ENCODE results near the gene TSPAN14.
A peak's percentile ranks its signal among the peaks of the same experiment; 100 is the strongest.

The TSPAN14 gene

DNA sequence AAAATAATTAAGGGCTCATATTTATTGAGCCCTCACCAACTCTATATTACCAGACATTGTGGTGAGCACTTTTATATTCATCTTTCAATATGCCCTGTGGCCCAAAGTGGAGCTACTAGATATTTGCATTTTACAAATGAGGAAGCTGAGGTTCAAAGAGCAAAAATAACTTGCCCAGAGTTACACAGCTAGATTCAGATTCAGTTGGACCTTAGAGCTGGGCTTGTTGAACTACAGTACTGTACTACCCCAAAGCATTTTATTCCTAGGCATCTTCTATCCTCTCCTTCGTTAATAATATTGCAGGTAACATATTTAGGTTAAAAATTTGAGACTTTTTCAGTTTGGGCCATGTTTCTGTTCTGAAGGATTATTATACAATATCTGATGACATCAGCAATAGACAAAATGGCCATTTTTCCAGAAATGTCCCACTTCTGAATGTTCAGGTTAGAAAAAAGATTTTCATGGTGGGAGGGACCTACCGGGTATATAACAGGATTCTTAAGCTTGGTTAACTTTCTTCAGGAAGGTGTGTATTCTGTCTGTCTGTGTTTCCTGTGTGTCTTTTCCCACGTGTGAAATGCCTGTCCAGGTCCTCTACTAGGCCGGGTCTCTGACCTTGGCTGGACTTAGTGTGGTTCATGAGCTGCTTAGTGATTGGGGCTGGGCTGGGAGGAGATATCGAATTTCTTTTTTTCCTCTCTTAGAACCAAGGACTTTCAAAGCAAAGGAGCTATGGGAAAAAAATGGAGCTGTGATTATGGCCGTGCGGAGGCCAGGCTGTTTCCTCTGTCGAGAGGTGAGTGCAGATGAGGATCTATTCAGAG, 32.2 kb upstream of the TSPAN14 start:
- no peak for DNase-seq (ENCODE audit: low read depth in 1 of 2, low spot score in 1 of 2)

DNA sequence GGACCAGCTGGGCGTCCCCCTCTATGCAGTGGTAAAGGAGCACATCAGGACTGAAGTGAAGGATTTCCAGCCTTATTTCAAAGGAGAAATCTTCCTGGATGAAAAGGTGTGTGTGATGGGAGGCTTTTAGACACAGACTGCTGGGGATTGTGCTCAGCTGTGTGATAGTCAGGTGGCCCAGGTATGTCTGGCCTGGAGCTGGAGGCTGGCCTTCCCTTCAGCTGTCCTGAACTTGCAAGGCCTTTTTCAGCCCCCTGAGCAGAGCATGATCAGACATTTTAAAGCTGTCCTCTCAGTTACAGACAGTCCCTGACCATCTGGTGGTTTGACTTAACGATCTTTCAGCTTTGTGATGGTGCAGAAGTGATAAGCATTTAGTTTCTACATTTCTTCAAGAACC, 28.2 kb upstream of the TSPAN14 start:
- DNase-seq (ENCODE audit: low read depth in 1 of 2, low spot score in 1 of 2), result no peak

DNA sequence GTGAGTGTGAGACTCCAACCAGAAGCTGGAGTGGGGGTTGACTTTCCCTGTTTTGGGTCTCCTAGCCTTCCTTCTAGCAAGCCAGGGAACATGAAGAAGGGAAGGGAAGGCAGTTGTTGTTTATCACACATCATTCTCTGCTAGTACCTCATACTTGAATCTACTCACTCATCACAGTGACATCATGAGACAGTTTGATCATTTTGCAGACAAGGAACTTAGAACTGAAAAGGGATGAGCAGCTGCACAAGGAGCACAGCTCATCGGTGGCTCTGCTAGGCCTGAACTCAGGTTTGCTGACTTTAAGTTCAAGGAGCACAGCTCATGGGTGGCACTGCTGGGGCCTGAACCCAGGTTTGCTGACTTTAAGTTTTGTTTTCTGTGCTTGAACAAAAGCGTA, 26.6 kb upstream of the TSPAN14 start:
- no peak for DNase-seq (ENCODE audit: low read depth in 1 of 2, low spot score in 1 of 2)

DNA sequence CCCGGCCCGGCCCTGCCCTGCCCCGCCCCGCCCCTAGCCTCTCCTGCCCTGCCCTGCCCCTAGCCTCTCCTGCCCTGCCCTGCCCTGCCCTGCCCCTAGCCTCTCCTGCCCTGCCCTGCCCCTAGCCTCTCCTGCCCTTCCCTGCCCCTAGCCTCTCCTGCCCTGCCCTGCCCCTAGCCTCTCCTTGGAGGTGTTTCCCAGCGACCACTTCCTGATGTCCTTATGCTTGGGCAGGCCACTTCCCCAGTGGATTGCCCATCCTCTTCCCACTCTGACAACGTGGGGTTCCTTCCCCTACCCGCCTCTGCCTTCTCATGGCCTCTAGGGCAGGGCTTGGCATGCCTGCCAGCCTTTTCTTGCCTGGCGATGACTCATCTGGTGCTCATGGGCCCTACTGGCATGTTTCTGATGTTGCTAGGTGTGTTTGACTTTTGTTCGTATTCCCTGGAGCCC, 24.6 kb upstream of the TSPAN14 start:
- DNase-seq (ENCODE audit: low read depth in 1 of 2, low spot score in 1 of 2), result no peak

- DNase-seq (ENCODE audit: low read depth in 1 of 2, low spot score in 1 of 2), result no peak
Measured at GRCh38 chr10:80433134-80433533, 21.0 kb upstream of the TSPAN14 start.

DNA sequence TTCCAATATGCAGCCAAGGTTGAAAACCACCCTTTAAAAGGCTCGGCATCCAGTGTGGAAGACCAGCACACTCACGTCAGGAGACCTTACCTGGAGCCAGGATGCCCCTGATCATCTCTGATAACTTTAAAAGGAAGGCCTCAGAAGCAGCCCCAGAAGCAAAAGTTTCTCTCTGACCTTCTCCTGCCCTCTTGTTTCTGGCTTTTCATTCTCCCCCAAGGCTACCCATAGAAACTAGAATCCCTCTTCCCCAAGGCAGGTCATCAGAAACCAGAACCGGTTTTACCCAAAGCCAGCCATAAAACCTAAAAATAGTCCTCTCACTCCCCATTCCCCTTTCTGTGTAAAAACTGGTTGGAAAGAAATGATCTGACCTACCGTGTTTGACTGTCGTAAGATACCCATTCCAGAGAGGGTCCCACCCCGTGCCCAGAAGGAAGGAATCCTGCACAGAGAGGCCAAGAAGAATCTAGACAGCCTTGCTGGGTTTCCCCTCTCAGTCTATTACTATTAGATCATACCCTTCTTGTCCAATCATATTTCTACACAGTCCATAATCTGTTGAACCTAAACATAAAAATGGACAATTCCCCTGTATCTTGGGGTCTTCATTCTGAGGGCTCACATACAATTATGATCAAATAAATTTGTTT, 17.5 kb upstream of the TSPAN14 start:
- DNase-seq (ENCODE audit: low read depth in 1 of 2, low spot score in 1 of 2), result no peak

DNA sequence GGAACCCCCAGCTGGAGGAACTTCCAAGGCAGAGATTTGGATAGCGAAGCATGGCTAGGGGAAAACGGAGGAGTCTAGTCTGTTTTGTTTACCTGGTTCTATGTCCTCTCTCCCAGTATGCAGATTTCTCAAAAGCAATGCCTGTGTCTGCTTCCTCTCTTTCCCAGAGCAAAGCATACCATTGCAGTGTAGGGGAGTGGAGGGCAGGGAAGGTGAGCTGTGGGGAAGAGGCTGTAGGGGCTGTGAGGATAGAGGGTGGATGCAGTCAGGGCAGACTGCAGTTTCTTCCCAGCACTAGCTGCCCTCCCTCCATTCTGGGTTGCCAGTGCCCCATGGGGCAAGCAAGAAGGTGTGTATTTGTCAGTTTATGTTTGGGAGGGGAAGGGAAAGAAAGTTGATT, 16.9 kb upstream of the TSPAN14 start:
- DNase-seq (ENCODE audit: low read depth in 1 of 2, low spot score in 1 of 2), result no peak

- DNase-seq (ENCODE audit: low read depth in 1 of 2, low spot score in 1 of 2), result no peak
Measured at GRCh38 chr10:80441831-80442230, 12.3 kb upstream of the TSPAN14 start.

DNA sequence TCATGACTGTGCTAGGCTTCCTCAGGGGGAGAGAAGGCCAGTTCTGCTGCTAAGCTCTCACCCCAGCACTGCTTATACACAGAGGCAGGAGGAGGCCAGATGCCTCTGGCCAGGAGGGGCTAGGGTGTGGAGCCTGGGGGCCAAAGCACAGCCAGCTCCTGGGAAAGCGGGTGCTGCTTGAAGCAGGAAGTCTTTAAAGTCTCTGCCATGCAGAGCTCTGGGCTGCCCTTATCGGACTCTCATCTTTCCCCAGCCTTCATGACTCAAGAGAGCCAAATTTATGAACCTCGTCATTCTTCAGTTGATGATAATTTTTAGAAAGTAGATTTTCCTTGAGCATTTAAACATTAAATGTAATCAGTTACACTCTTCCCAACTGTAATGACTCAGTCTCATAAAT, 11.2 kb upstream of the TSPAN14 start:
- no peak for DNase-seq (ENCODE audit: low read depth in 1 of 2, low spot score in 1 of 2)

DNA sequence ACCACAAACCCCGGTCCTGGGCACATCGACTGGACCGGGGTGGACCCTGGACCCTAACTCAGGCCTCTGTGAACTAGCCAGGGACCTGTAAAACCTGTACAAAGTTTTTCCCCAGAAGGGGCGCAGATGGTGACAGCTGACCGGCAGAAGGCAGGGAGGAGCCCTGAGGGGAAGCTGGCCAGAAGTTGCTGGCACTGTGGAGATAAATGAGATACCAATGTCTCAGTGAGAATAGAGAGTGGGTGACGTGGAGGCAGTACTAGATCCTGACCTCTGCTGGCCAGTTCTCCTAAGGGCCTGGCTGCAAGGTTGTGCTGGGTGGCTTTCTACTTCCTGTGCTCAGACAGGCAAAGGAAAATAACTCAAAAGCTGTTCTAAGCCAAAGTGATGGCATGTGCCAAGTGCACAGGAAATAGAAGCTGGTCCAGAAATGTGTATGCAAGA, 10.6 kb upstream of the TSPAN14 start:
- no peak for DNase-seq (ENCODE audit: low read depth in 1 of 2, low spot score in 1 of 2)

GRCh38 chr10:80444124-80444523, 10.0 kb upstream of the TSPAN14 start:
- DNase-seq (ENCODE audit: low read depth in 1 of 2, low spot score in 1 of 2), result no peak

DNA sequence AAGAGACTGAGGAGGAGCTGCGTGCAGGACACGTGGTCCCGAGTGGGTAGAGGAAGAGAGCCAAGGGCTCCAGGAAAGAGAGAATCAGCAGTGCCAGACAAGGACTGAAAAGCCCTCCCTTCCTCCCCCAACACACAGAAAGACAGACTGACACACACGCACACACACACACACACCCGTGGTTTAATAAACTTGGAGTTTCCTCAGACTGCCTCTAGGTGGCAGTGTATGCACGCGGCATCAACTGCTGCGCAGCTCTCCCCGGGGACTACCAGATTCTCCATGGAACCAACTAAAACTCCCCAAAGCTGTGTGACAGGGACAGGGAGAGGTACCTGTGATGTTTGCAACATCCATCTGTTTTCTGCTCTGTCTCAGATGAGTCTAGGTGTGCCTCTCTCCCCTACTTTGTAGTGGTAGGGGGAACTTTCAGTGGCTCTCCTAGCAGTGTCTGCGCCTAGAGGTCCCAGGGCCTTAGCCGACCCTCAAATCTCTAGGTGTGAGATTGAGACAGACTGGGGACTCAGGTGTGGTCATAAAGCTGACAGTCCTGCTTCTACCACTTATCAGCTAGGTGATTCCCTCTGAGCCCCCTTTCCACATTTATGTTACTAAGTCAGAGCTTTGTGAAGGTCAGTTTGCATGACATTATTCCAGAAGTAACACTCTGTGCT, 9.3 kb upstream of the TSPAN14 start:
- DNase-seq (ENCODE audit: low read depth in 1 of 2, low spot score in 1 of 2), result peak; percentile 43 to 70

GRCh38 chr10:80447436-80448190, 6.5 kb upstream of the TSPAN14 start:
- DNase-seq (ENCODE audit: low read depth in 1 of 2, low spot score in 1 of 2), result no peak

GRCh38 chr10:80448209-80448942, 5.7 kb upstream of the TSPAN14 start:
- DNase-seq (ENCODE audit: low read depth in 1 of 2, low spot score in 1 of 2), result no peak

DNA sequence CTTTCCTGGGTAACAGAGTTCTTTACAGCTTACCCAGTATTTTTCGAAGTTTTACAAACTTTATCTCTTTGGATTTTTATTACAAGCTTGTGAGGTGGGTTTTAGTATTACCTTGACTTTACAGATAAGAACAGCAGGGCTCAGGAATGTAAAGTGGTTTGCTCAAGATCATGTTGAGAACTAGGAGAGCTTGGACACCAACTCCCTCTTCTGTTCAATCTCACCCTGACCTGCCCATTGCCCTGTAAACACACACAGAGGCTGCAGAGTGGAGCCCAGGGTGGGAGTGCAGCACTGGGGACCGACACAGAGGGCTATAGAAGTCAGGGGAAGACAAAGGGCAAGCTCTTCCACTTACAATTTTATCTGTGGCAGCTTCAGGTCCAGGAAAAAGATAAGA, 4.6 kb upstream of the TSPAN14 start:
- DNase-seq (ENCODE audit: low read depth in 1 of 2, low spot score in 1 of 2), result no peak

DNA sequence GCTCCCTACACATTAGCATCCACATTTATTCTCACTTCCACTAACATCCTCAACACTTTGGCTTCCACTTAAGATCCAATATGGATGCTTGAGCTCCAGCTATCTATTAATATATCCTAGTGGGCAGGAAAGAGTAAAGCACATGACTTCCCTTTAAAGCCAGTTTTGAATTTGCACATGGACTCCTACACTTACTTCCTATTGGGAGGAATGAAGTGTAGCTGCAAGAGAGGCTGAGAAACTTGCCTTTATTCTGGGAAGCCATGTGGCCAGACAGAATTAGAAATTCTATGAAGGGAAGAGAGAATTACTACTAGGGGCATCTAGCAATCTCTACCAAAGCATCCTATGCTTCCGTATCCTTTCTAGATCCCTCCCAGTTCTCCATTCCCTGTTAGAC, 3.0 kb upstream of the TSPAN14 start:
- no peak for DNase-seq (ENCODE audit: low read depth in 1 of 2, low spot score in 1 of 2)

GRCh38 chr10:80452069-80452468, 2.0 kb upstream of the TSPAN14 start:
- DNase-seq (ENCODE audit: low read depth in 1 of 2, low spot score in 1 of 2), result no peak

DNA sequence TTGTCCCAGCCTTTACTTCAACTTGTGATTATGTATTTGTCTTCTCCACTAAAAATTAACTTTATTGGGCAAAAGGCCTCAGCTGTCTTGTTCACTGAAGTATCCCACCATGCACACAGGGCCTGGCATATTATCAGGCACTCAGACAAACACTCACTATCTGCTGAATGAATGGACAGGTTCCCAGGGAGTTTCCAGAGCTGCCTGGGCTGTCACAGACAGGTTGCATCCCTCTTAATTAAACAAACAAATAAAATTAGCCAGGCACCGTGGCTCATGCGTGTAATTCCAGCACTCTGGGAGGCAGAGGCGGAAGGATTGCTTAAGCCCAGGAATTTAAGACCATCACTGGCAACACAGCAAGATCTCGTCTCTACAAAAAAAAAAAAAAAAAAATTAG, 1.5 kb upstream of the TSPAN14 start:
- DNase-seq (ENCODE audit: low read depth in 1 of 2, low spot score in 1 of 2), result no peak

DNA sequence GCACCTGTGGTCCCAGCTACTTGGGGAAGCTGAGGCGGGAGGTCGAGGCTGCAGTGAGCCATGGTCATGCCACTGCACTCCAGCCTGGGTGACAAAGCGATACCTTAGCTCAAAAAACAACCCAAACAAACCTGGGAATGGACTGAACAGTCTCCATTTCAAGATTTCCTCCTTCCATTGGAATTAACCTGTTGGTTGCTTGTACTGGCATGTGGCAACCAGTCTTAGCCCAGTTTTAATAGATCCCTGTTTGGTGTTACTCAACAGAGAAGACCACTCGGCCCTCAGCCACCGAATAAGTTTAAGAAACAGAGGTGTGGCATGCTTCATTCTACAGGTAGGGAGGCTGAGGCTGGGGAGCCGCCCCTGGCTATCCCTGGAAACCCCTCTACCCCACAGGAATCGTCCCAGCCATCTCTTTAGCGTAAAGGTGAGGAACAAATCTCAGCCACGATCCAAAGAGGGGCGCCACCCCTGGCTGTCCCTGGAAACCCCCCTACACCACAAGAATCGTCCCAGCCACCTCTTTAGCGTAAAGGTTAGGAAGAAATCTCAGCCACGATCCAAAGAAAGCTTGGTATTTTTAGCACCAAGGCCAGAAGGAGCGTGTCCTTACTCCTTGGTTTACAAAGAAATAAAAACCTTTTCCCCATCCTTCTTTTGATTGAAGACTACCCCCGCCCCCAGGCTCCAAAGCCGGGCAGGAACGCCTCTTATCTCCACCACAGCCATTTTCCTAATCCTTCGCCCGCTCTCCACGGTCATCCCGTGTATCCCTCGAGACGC, 861 bp upstream of the TSPAN14 start:
- no peak for DNase-seq (ENCODE audit: low read depth in 1 of 2, low spot score in 1 of 2)
